Adrenal gland (tissue), 5 donors: Measurements from ENCODE around the gene NR2C1.

Experiments
- CTCF ChIP-seq, 6 experiments: fragments of 450-650 bp in 4 of 6; fragments of 200-600 bp in 2 of 6; sonication (generic) in 1 of 6; IDR thresholded peaks; 1 replicate in 5 of 6; 2 replicates in 1 of 6; pipeline versions ENCODE4 v1.5.1 to v1.8.0; 2016 to 2021; ENCODE audit warnings: antibody characterized with exemption in 6 of 6, mild to moderate bottlenecking in 2 of 6, moderate library complexity in 1 of 6
- POLR2A ChIP-seq, 2 donors: fragments of 450-650 bp; IDR thresholded peaks; one replicate each; pipeline ENCODE4 v1.6.1; 2017; ENCODE audit warnings: antibody characterized with exemption in 2 of 2, mild to moderate bottlenecking in 2 of 2, moderate library complexity in 1 of 2
- donor health status: DM: no; HTN: no; CAD: no.

- no peak for TF ChIP-seq POLR2A (IDR thresholded peaks at IDR 0.05)
- no peak for TF ChIP-seq CTCF (IDR thresholded peaks at IDR 0.05)
These were observed 75.7 kb downstream of the NR2C1 start for GRCh38 chr12:94997726-94998125.
